IMR-90 (cell line): ENCODE measurements around the gene PDLIM5. TPM values are rescaled to one million over a fixed set of nuclear protein-coding genes. Genes with fewer than 3 reads are reported as not detected.

Source experiments
- ATAC-seq: fragments of 200-7000 bp; cut with Tn5 transposase; 2 replicates; pipeline ENCODE4 v1.9.1; 2020; ENCODE audit warnings: low read depth, mild to moderate bottlenecking, moderate library complexity
- BruUV-seq: library from RNA; stranded (reverse); fragments of 400-500 nt; replicated peaks from 2 replicates; lab custom pipeline; 2021; lab: Mats Ljungman, UMichigan
- CTCF ChIA-PET: fragments of 300-600 bp; formaldehyde crosslinking; extraction: SDS; loops from one replicate; lab custom pipeline; 2021; ENCODE audit warnings: antibody characterized with exemption; lab: Yijun Ruan, JAX
- POLR2A ChIA-PET: fragments of 300-600 bp; sonication (Branson Sonifier 250); formaldehyde crosslinking; loops from one replicate; lab custom pipeline; 2022; ENCODE audit warnings: antibody characterized with exemption; ENCODE audit not compliant: unreplicated experiment; lab: Charles Lee
- DNase-seq: peaks from one replicate; pipeline ENCODE4 v3.0.0; 2013
- H2AFZ ChIP-seq: replicated peaks from 2 replicates; pipeline ENCODE3; 2013; ENCODE audit warnings: low read length, mild to moderate bottlenecking; ENCODE audit not compliant: poor library complexity
- H2AK5ac ChIP-seq: 2 replicates; pipeline ENCODE4 v1.6.1; 2013; ENCODE audit warnings: low read depth, low read length, inconsistent platforms
- H2AK9ac ChIP-seq: replicated peaks from 2 replicates; pipeline ENCODE3; 2013; ENCODE audit warnings: mild to moderate bottlenecking, low read depth, low read length, moderate library complexity; ENCODE audit not compliant: poor library complexity
- H2BK120ac ChIP-seq: 2 replicates; pipeline ENCODE4 v1.6.1; 2013; ENCODE audit warnings: low read depth, low read length, inconsistent platforms
- H2BK15ac ChIP-seq: 3 replicates; pipeline ENCODE4 v1.6.1; 2013; ENCODE audit warnings: low read depth, low read length, inconsistent platforms
- H2BK20ac ChIP-seq: 2 replicates; pipeline ENCODE4 v1.6.1; 2013; ENCODE audit warnings: low read depth, mild to moderate bottlenecking, inconsistent platforms, low read length, moderate library complexity
- H2BK5ac ChIP-seq: 2 replicates; pipeline ENCODE4 v1.6.1; 2013; ENCODE audit warnings: mild to moderate bottlenecking, low read depth, low read length, inconsistent platforms; ENCODE audit not compliant: poor library complexity, severe bottlenecking
- H3K14ac ChIP-seq: replicated peaks from 2 replicates; pipeline ENCODE4 v1.6.1; 2013; ENCODE audit warnings: low read depth, low read length, inconsistent platforms
- H3K18ac ChIP-seq: 2 replicates; pipeline ENCODE4 v1.6.1; 2013; ENCODE audit warnings: low read depth, low read length, control low read depth
- H3K23ac ChIP-seq: 2 replicates; pipeline ENCODE4 v1.6.1; 2013; ENCODE audit warnings: low read depth, low read length, inconsistent platforms
- H3K27ac ChIP-seq: 2 replicates; pipeline ENCODE4 v1.5.1; 2013; ENCODE audit warnings: mild to moderate bottlenecking, control low read depth, low read length; ENCODE audit not compliant: insufficient read depth
- H3K27me3 ChIP-seq: 2 replicates; pipeline ENCODE4 v1.6.1; 2013; ENCODE audit warnings: low read length; ENCODE audit not compliant: control insufficient read depth, insufficient read depth
- H3K36me3 ChIP-seq: 2 replicates; pipeline ENCODE4 v1.6.1; 2013; ENCODE audit warnings: low read length, mixed read lengths; ENCODE audit not compliant: control insufficient read depth, insufficient read depth
- H3K4ac ChIP-seq: 2 replicates; pipeline ENCODE4 v1.6.1; 2013; ENCODE audit warnings: low read depth, low read length, inconsistent platforms
- H3K4me1 ChIP-seq: 2 replicates; pipeline ENCODE4 v1.6.1; 2013; ENCODE audit warnings: low read length, mixed read lengths; ENCODE audit not compliant: control insufficient read depth, insufficient read depth
- H3K4me2 ChIP-seq: 2 replicates; pipeline ENCODE4 v1.6.1; 2013; ENCODE audit warnings: low read depth, mild to moderate bottlenecking, control low read depth, low read length, moderate library complexity
- H3K4me3 ChIP-seq: 2 replicates; pipeline ENCODE4 v1.5.1; 2013; ENCODE audit warnings: low read depth, mild to moderate bottlenecking, control low read depth, low read length, moderate library complexity; ENCODE audit not compliant: insufficient read depth
- H3K56ac ChIP-seq: 2 replicates; pipeline ENCODE4 v1.6.1; 2013; ENCODE audit warnings: low read length, inconsistent platforms; ENCODE audit not compliant: insufficient read depth; ENCODE audit errors: extremely low read depth
- H3K79me1 ChIP-seq, 2 experiments: 2 replicates each; pipeline ENCODE4 v1.6.1; 2013; ENCODE audit warnings: low read length in 2 of 2, inconsistent platforms in 1 of 2, low read depth in 1 of 2
- H3K9ac ChIP-seq: 2 replicates; pipeline ENCODE4 v1.6.1; 2013; ENCODE audit warnings: low read depth, low read length, control low read depth
- H3K9me1 ChIP-seq: 2 replicates; pipeline ENCODE4 v1.6.1; 2013; ENCODE audit warnings: low read length, inconsistent platforms; ENCODE audit not compliant: insufficient read depth
- H3K9me3 ChIP-seq: 2 replicates; pipeline ENCODE4 v1.6.1; 2013; ENCODE audit warnings: low read length; ENCODE audit not compliant: control insufficient read depth, insufficient read depth
- H4K20me1 ChIP-seq: 2 replicates; pipeline ENCODE4 v1.6.1; 2013; ENCODE audit warnings: low read length, inconsistent platforms; ENCODE audit not compliant: insufficient read depth
- H4K5ac ChIP-seq: 2 replicates; pipeline ENCODE4 v1.6.1; 2013; ENCODE audit warnings: mild to moderate bottlenecking, low read depth, low read length, control low read depth
- H4K8ac ChIP-seq, 2 experiments: 2 replicates each; pipeline ENCODE4 v1.6.1; 2013; ENCODE audit warnings: low read depth in 2 of 2, low read length in 2 of 2, control low read depth in 1 of 2, inconsistent platforms in 1 of 2
- H4K91ac ChIP-seq: 2 replicates; pipeline ENCODE4 v1.6.1; 2013; ENCODE audit warnings: low read depth, low read length, inconsistent platforms; ENCODE audit not compliant: insufficient read depth
- CHD1 ChIP-seq: IDR thresholded peaks from 2 replicates; pipeline ENCODE4 v1.6.1; 2012; ENCODE audit warnings: low read depth, low read length, improper control_type of control experiment
- FOS ChIP-seq: fragments of 150-350 bp; IDR thresholded peaks from 2 replicates; pipeline ENCODE4 v1.6.1; 2016; ENCODE audit warnings: low read depth, low read length
- MAFK ChIP-seq: IDR thresholded peaks from 2 replicates; pipeline ENCODE4 v1.6.1; 2012; ENCODE audit warnings: low read depth, low read length, improper control_type of control experiment
- MAZ ChIP-seq: IDR thresholded peaks from 2 replicates; pipeline ENCODE4 v1.6.1; 2012; ENCODE audit warnings: low read depth, mild to moderate bottlenecking, low read length, improper control_type of control experiment, moderate library complexity, borderline replicate concordance
- MXI1 ChIP-seq: IDR thresholded peaks from 2 replicates; pipeline ENCODE4 v1.6.1; 2012; ENCODE audit warnings: low read depth, mild to moderate bottlenecking, low read length, moderate library complexity, borderline replicate concordance
- RCOR1 ChIP-seq: IDR thresholded peaks from 2 replicates; pipeline ENCODE4 v1.6.1; 2012; ENCODE audit warnings: mild to moderate bottlenecking, low read length, improper control_type of control experiment; ENCODE audit not compliant: insufficient replicate concordance
- RFX5 ChIP-seq: IDR thresholded peaks from 2 replicates; pipeline ENCODE4 v1.8.0; 2012; ENCODE audit warnings: low read depth, mild to moderate bottlenecking, low read length, moderate library complexity
- USF2 ChIP-seq: fragments of 150-350 bp; IDR thresholded peaks from 2 replicates; pipeline ENCODE4 v1.6.1; 2017; ENCODE audit warnings: mild to moderate bottlenecking, antibody characterized with exemption, low read length, low read depth
- WGBS, 2 experiments: methylation state at CpG; one replicate each; pipeline versions ENCODE4 v1.1.5 to v1.1.7; 2013; ENCODE audit warnings: missing lambda C conversion rate in 2 of 2; ENCODE audit not compliant: insufficient read length in 1 of 2; ENCODE audit errors: extremely low coverage in 2 of 2; 5-methylcytosine and 5-hydroxymethylcytosine counted together
- dilution Hi-C: fragments of 300-500 bp; cut with HindIII; formaldehyde crosslinking; loops from one replicate; pipeline ENCODE4 v1.14.3; 2018; ENCODE audit warnings: low sequenced_read_pairs; ENCODE audit not compliant: unreplicated experiment
- in situ Hi-C: fragments of 300-500 bp; cut with MboI; formaldehyde crosslinking; loops from 3 replicates; pipeline ENCODE4 v1.14.3; 2019; ENCODE audit warnings: low sequenced_read_pairs, inconsistent platforms, mixed read lengths
- intact Hi-C: fragments of 100-400 bp; cut with micrococcal nuclease; formaldehyde crosslinking; loops from 2 replicates; pipeline ENCODE4 v1.10.0; 2022
- polyA plus RNA-seq, 3 experiments: library from polyadenylated mRNA; depleted of rRNA; stranded (reverse); fragments of >200 nt; gene quantifications; 2 replicates each; pipeline ENCODE4 v1.2.3, GENCODE V29; 2012; ENCODE audit warnings: low replicate concordance in 1 of 3
- total RNA-seq: library from RNA; depleted of rRNA; stranded (reverse); fragments of >200 nt; gene quantifications from 2 replicates; pipeline ENCODE4 v1.2.3, GENCODE V29; 2012

Gene PDLIM5
- total and polyA plus RNA-seq, 2 of the 4 experiments (the other 2 are of a cell fraction), result 96.5 to 188 TPM

GRCh38 chr4:94562285-94562684, 110.5 kb downstream of the PDLIM5 start:
- no peak overlapping the region for H2BK120ac ChIP-seq
- no peak overlapping the region for H2BK20ac ChIP-seq
- H2AK9ac ChIP-seq, result no peak overlapping the region
- ATAC-seq, result no peak
- ChIA-PET POLR2A (no interaction called here), CTCF (interaction anchor here (1.3 to 1.4 kb wide), 2 partner anchors 9 to 155 kb away, joined by 3 to 5 read pairs; no protein-coding TSS in a partner anchor)
- H4K91ac ChIP-seq, result no peak overlapping the region
- no TSS peak for BruUV-seq
- peak overlapping the region; percentile 4 to 41; a peak in 1 of 4 replicates for H4K8ac ChIP-seq
- no peaks in the 10 kb centered on the region for H3K9me1 ChIP-seq
- H2BK15ac ChIP-seq, result no peak overlapping the region
- no peak overlapping the region for H3K56ac ChIP-seq
- H3K14ac ChIP-seq, result no peak overlapping the region
- H3K23ac ChIP-seq, result no peak overlapping the region
- dilution Hi-C loops (no loop called here), intact Hi-C loops (no loop called here), in situ Hi-C loops (no loop called here)
- no peak overlapping the region for H3K9ac ChIP-seq
- H4K5ac ChIP-seq, result no peak overlapping the region
- no peak overlapping the region for H3K4me2 ChIP-seq
- H3K18ac ChIP-seq, result no peak overlapping the region; the same call in 1 of the 2 replicates
- DNase-seq, result no peak
- H3K4ac ChIP-seq, result no peak overlapping the region
- no peak overlapping the region for H2BK5ac ChIP-seq
- H3K27me3 ChIP-seq, result no peaks in the 10 kb centered on the region
- no peak overlapping the region for H2AFZ ChIP-seq
- H3K4me3 ChIP-seq, result no peak overlapping the region
- peaks cover 28% of the 10 kb centered on the region; the same call in 1 of the 2 replicates for H4K20me1 ChIP-seq
- no CpG with 5 or more reads among the region's 1 CpG for WGBS, 2 experiments
- H3K36me3 ChIP-seq, result peaks cover 2% of the 10 kb centered on the region; the same call in 1 of the 2 replicates
- TF ChIP-seq CHD1 (no peak), MAFK (no peak), MAZ (no peak), FOS (no peak), USF2 (no peak), RCOR1 (no peak), RFX5 (no peak), MXI1 (no peak)
- peaks cover 25 to 39% of the 10 kb centered on the region in 2 experiments for H3K79me1 ChIP-seq
- peaks cover 5% of the 10 kb centered on the region; the same call in 1 of the 2 replicates for H3K4me1 ChIP-seq
- no peaks in the 10 kb centered on the region for H3K9me3 ChIP-seq
- H3K27ac ChIP-seq, result no peak overlapping the region
- no peak overlapping the region for H2AK5ac ChIP-seq
